ENCODE measurements around the gene THSD1.

Gene THSD1

DNA sequence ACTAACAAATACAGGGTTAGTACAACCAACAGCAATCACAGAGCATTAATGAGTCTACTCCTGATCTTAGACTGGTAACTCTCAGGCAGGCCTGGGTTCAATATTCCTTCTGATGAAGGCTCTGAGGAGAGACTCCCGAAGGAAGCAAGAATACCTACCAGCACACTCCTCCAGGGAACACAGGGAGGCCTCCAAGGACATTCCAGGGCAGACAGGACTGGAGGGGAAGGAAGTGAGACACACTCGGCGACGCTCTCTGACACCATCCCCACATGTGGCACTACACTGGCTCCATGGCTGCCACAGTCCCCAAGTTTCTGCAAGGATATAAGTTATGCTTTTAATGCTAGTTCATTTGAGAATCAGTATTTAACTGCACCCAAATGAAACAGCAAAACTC lies 20.1 kb downstream of the THSD1 start:
- no peak overlapping the region for H3K27ac ChIP-seq (ENCODE audit: low read length)
- no peaks in the 10 kb centered on the region for H3K27me3 ChIP-seq (replicated peaks; ENCODE audit: insufficient read depth, low read length)
- TF ChIP-seq EZH2phosphoT487 (IDR thresholded peaks at IDR 0.05; ENCODE audit: low read length) (no peak), EZH2 (optimal IDR thresholded peaks at IDR 0.05; ENCODE audit: low read depth, low read length) (no peak)
- TF ChIP-seq, protein P1, sequence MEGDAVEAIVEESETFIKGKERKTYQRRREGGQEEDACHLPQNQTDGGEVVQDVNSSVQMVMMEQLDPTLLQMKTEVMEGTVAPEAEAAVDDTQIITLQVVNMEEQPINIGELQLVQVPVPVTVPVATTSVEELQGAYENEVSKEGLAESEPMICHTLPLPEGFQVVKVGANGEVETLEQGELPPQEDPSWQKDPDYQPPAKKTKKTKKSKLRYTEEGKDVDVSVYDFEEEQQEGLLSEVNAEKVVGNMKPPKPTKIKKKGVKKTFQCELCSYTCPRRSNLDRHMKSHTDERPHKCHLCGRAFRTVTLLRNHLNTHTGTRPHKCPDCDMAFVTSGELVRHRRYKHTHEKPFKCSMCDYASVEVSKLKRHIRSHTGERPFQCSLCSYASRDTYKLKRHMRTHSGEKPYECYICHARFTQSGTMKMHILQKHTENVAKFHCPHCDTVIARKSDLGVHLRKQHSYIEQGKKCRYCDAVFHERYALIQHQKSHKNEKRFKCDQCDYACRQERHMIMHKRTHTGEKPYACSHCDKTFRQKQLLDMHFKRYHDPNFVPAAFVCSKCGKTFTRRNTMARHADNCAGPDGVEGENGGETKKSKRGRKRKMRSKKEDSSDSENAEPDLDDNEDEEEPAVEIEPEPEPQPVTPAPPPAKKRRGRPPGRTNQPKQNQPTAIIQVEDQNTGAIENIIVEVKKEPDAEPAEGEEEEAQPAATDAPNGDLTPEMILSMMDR (IDR thresholded peaks at IDR 0.05; ENCODE audit: low read length), result no peak
- H3K9ac ChIP-seq (ENCODE audit: low read length), result no peak overlapping the region
- no peak for DNase-seq
- H2AFZ ChIP-seq (ENCODE audit: low read length), result no peak overlapping the region
- H3K9me2 ChIP-seq (replicated peaks; ENCODE audit: insufficient read depth, low read length), result no peaks in the 10 kb centered on the region
- no peaks in the 10 kb centered on the region for H3K9me3 ChIP-seq (replicated peaks; ENCODE audit: insufficient read depth, low read length)
- H3K79me2 ChIP-seq (ENCODE audit: low read length), result no peaks in the 10 kb centered on the region
- no peaks in the 10 kb centered on the region for H3K36me3 ChIP-seq (replicated peaks; ENCODE audit: insufficient read depth, low read length)
- H3F3A ChIP-seq (ENCODE audit: insufficient read depth, low read length), result no peaks in the 10 kb centered on the region
- no peak overlapping the region for H3K4me3 ChIP-seq (ENCODE audit: low read length)
- no peak overlapping the region for H3K4me2 ChIP-seq (ENCODE audit: low read depth, low read length)
- no peaks in the 10 kb centered on the region for H4K20me1 ChIP-seq (ENCODE audit: insufficient read depth, low read length)
- H3K4me1 ChIP-seq (ENCODE audit: low read length), result no peaks in the 10 kb centered on the region

DNA sequence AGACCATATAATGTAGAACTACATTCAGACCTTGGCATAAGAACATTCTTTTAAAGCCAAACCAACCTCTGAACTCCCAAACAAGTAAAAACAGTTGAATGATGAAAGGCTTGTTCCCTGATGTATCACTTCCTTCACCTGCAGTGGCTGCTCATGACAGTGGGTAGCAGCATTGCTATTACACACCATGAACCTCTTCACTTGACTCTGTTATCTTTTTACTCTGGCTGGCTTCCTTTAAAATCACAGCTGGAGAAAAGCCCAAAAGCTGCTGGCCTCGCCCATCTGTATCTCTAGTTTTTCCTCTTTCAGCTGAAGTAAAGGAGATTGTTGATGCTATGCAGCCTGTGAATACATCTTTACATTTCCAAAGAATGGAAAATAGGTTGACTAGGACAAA lies 22.6 kb downstream of the THSD1 start:
- Histone ChIP-seq H3K9me3 (replicated peaks; ENCODE audit: insufficient read depth, low read length) (no peaks in the 10 kb centered on the region), H3K79me2 (ENCODE audit: low read length) (no peaks in the 10 kb centered on the region), H3K4me3 (ENCODE audit: low read length) (no peak overlapping the region), H2AFZ (ENCODE audit: low read length) (no peak overlapping the region), H3K9me2 (replicated peaks; ENCODE audit: insufficient read depth, low read length) (no peaks in the 10 kb centered on the region), H4K20me1 (ENCODE audit: insufficient read depth, low read length) (no peaks in the 10 kb centered on the region), H3K4me2 (ENCODE audit: low read depth, low read length) (no peak overlapping the region), H3K9ac (ENCODE audit: low read length) (no peak overlapping the region), H3F3A (ENCODE audit: insufficient read depth, low read length) (no peaks in the 10 kb centered on the region), H3K27me3 (replicated peaks; ENCODE audit: insufficient read depth, low read length) (no peaks in the 10 kb centered on the region), H3K27ac (ENCODE audit: low read length) (no peak overlapping the region), H3K4me1 (ENCODE audit: low read length) (no peaks in the 10 kb centered on the region), H3K36me3 (replicated peaks; ENCODE audit: insufficient read depth, low read length) (no peaks in the 10 kb centered on the region)
- no peak for DNase-seq
- TF ChIP-seq, protein P1 (IDR thresholded peaks at IDR 0.05; ENCODE audit: low read length), result no peak
- TF ChIP-seq EZH2phosphoT487 (IDR thresholded peaks at IDR 0.05; ENCODE audit: low read length), result no peak
- TF ChIP-seq EZH2 (optimal IDR thresholded peaks at IDR 0.05; ENCODE audit: low read depth, low read length), result no peak

DNA sequence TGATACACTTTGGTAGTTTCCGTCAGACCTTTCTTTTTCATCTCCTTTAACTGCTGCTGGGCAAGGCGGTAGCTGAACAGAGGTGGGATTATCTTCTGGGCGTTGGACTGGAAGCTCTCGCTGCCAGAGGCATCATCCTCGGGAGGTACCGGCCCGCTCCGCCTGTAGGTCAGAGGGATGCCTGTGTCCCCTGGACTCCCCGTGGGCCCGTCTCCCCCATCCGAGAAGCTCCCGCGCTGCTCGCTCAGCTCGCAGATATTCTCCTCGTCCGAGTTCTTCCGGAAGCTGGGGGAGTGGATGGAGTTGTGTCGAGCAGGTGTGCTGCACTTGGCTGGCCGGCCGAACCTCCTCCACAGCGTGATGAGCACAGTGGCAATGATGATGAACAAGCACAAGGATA lies 27.7 kb downstream of the THSD1 start:
- Histone ChIP-seq H3K27ac (ENCODE audit: low read length) (no peak overlapping the region), H3K36me3 (replicated peaks; ENCODE audit: insufficient read depth, low read length) (no peaks in the 10 kb centered on the region), H2AFZ (ENCODE audit: low read length) (no peak overlapping the region), H3F3A (ENCODE audit: insufficient read depth, low read length) (no peaks in the 10 kb centered on the region), H3K27me3 (replicated peaks; ENCODE audit: insufficient read depth, low read length) (no peaks in the 10 kb centered on the region), H4K20me1 (ENCODE audit: insufficient read depth, low read length) (no peaks in the 10 kb centered on the region), H3K4me3 (ENCODE audit: low read length) (no peak overlapping the region), H3K9me3 (replicated peaks; ENCODE audit: insufficient read depth, low read length) (no peaks in the 10 kb centered on the region), H3K4me2 (ENCODE audit: low read depth, low read length) (no peak overlapping the region), H3K9me2 (replicated peaks; ENCODE audit: insufficient read depth, low read length) (no peaks in the 10 kb centered on the region), H3K79me2 (ENCODE audit: low read length) (no peaks in the 10 kb centered on the region), H3K4me1 (ENCODE audit: low read length) (no peaks in the 10 kb centered on the region), H3K9ac (ENCODE audit: low read length) (no peak overlapping the region)
- TF ChIP-seq EZH2phosphoT487 (IDR thresholded peaks at IDR 0.05; ENCODE audit: low read length), result no peak
- TF ChIP-seq EZH2 (optimal IDR thresholded peaks at IDR 0.05; ENCODE audit: low read depth, low read length), result no peak
- TF ChIP-seq, protein P1 (IDR thresholded peaks at IDR 0.05; ENCODE audit: low read length), result no peak
- no peak for DNase-seq
